SK-N-MC (cell line): ENCODE results near the gene LAMTOR1.

Experiments used
- EZH2 ChIP-seq: fragments of 200-600 bp; sonication (generic); IDR thresholded peaks from one replicate; pipeline ENCODE4 v1.6.1; 2017; ENCODE audit warnings: antibody characterized with exemption
- FOXP2 ChIP-seq: optimal IDR thresholded peaks from 2 replicates; pipeline ENCODE3; 2011; ENCODE audit warnings: mild to moderate bottlenecking, moderate library complexity; ENCODE audit not compliant: insufficient read depth; ENCODE audit errors: extremely low read length, control extremely low read depth
- POLR2AphosphoS5 ChIP-seq: IDR thresholded peaks from 2 replicates; pipeline ENCODE4 v1.6.1; 2012; ENCODE audit warnings: mild to moderate bottlenecking, low read depth, low read length, borderline replicate concordance

- TF ChIP-seq EZH2, result no peak
- no peak for TF ChIP-seq POLR2AphosphoS5
- TF ChIP-seq FOXP2, result no peak
Measured at GRCh38 chr11:72061739-72062396, 41.2 kb downstream of the LAMTOR1 start.
